IMR-90 (cell line): ENCODE data around the gene SORCS1.

Experiments used
- RCOR1 ChIP-seq: IDR thresholded peaks from 2 replicates; pipeline ENCODE4 v1.6.1; 2012; ENCODE audit warnings: mild to moderate bottlenecking, low read length, improper control_type of control experiment; ENCODE audit not compliant: insufficient replicate concordance
- RFX5 ChIP-seq: IDR thresholded peaks from 2 replicates; pipeline ENCODE4 v1.8.0; 2012; ENCODE audit warnings: low read depth, mild to moderate bottlenecking, low read length, moderate library complexity
- TF ChIP-seq, protein P1 (sequence below): conservative IDR thresholded peaks from 2 replicates; pipeline ENCODE4 v1.5.1; 2012; ENCODE audit warnings: mild to moderate bottlenecking, low read depth, low read length, improper control_type of control experiment

- TF ChIP-seq RFX5, result no peak
- no peak for TF ChIP-seq RCOR1
- TF ChIP-seq, protein P1, sequence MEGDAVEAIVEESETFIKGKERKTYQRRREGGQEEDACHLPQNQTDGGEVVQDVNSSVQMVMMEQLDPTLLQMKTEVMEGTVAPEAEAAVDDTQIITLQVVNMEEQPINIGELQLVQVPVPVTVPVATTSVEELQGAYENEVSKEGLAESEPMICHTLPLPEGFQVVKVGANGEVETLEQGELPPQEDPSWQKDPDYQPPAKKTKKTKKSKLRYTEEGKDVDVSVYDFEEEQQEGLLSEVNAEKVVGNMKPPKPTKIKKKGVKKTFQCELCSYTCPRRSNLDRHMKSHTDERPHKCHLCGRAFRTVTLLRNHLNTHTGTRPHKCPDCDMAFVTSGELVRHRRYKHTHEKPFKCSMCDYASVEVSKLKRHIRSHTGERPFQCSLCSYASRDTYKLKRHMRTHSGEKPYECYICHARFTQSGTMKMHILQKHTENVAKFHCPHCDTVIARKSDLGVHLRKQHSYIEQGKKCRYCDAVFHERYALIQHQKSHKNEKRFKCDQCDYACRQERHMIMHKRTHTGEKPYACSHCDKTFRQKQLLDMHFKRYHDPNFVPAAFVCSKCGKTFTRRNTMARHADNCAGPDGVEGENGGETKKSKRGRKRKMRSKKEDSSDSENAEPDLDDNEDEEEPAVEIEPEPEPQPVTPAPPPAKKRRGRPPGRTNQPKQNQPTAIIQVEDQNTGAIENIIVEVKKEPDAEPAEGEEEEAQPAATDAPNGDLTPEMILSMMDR, result no peak
These were observed 398.6 kb downstream of the SORCS1 start for GRCh38 chr10:106765928-106766327.
